Thyroid gland (tissue), 4 donors: ENCODE data around the gene NR2F6.

ENCODE experiments used
- CTCF ChIP-seq, 6 experiments: fragments of 200-600 bp in 3 of 6; fragments of 450-650 bp in 3 of 6; sonication (generic) in 3 of 6; IDR thresholded peaks; one replicate each; pipeline ENCODE4 v1.5.1; 2016 to 2019; ENCODE audit warnings: antibody characterized with exemption in 6 of 6, mild to moderate bottlenecking in 2 of 6, inconsistent platforms in 1 of 6, moderate library complexity in 1 of 6
- POLR2A ChIP-seq, 2 donors: fragments of 450-650 bp; IDR thresholded peaks; one replicate each; pipeline ENCODE4 v1.6.1; 2017; ENCODE audit warnings: antibody characterized with exemption in 2 of 2, mild to moderate bottlenecking in 2 of 2, moderate library complexity in 1 of 2

GRCh38 chr19:17220207-17220758, 25.4 kb downstream of the NR2F6 start:
- TF ChIP-seq CTCF (IDR thresholded peaks at IDR 0.05) (no peak), POLR2A (IDR thresholded peaks at IDR 0.05) (no peak)
